HG03135 (cell line): ENCODE data around the gene IL13.
"Not testable (repeated sequence)": the region's sequence is repeated elsewhere in the genome, so short reads cannot be mapped to it uniquely, and the experiment has no call there.

Source experiments
- ATAC-seq: cut with Tn5 transposase; IDR thresholded peaks from one replicate; pipeline ENCODE4 v1.9.1; 2021; ENCODE audit warnings: mild to moderate bottlenecking, moderate library complexity; ENCODE audit not compliant: unreplicated experiment

Gene IL13

GRCh38 chr5:132657676-132658380 is at the start of gene IL13:
Gene IL13, plus strand, starts transcription at chr5:132658173. Its CDS starts 14 bp downstream, at chr5:132658187.
- no peak for ATAC-seq

GRCh38 chr5:132611965-132612364 is 46.0 kb upstream of the IL13 start:
- ATAC-seq = no peak

- no peak for ATAC-seq
Observed at GRCh38 chr5:132612846-132613245, 45.1 kb upstream of the IL13 start.

GRCh38 chr5:132621699-132622098 is 36.3 kb upstream of the IL13 start:
- ATAC-seq = no peak

GRCh38 chr5:132622608-132623007 is 35.4 kb upstream of the IL13 start:
- no peak for ATAC-seq

- no peak for ATAC-seq
Observed at GRCh38 chr5:132627470-132627869, 30.5 kb upstream of the IL13 start.

GRCh38 chr5:132628814-132629213 is 29.2 kb upstream of the IL13 start:
- ATAC-seq = no peak

GRCh38 chr5:132629230-132629944 is 28.6 kb upstream of the IL13 start:
- no peak for ATAC-seq

- ATAC-seq = not testable (repeated sequence)
Observed at GRCh38 chr5:132633587-132633986, 24.4 kb upstream of the IL13 start.

- ATAC-seq = peak; percentile 42
Observed at GRCh38 chr5:132635873-132636272, 22.1 kb upstream of the IL13 start.

- ATAC-seq = no peak
Observed at GRCh38 chr5:132637241-132637640, 20.7 kb upstream of the IL13 start.

- ATAC-seq = peak; percentile 55
Observed at GRCh38 chr5:132639706-132640130, 18.3 kb upstream of the IL13 start.

GRCh38 chr5:132640613-132641012 is 17.4 kb upstream of the IL13 start:
- ATAC-seq = no peak

GRCh38 chr5:132641241-132641723 is 16.7 kb upstream of the IL13 start:
- ATAC-seq = no peak

GRCh38 chr5:132641841-132642240 is 16.1 kb upstream of the IL13 start:
- ATAC-seq = no peak

GRCh38 chr5:132644177-132644576 is 13.8 kb upstream of the IL13 start:
- ATAC-seq = no peak

- no peak for ATAC-seq
Observed at GRCh38 chr5:132646583-132647266, 11.2 kb upstream of the IL13 start.

- ATAC-seq = no peak
Observed at GRCh38 chr5:132647473-132647872, 10.5 kb upstream of the IL13 start.

- ATAC-seq = no peak
Observed at GRCh38 chr5:132648355-132648754, 9.6 kb upstream of the IL13 start.

- ATAC-seq = no peak
Observed at GRCh38 chr5:132651838-132652469, 6.0 kb upstream of the IL13 start.

- ATAC-seq = no peak
Observed at GRCh38 chr5:132653716-132654115, 4.3 kb upstream of the IL13 start.
